HG02610 (cell line): ENCODE measurements around the gene OR1C1.
"Not testable (repeated sequence)": the region's sequence is repeated elsewhere in the genome, so short reads cannot be mapped to it uniquely, and the experiment has no call there.

Experiments
- ATAC-seq: cut with Tn5 transposase; IDR thresholded peaks from one replicate; pipeline ENCODE4 v1.9.1; 2021; ENCODE audit warnings: mild to moderate bottlenecking, moderate library complexity; ENCODE audit not compliant: unreplicated experiment

Gene OR1C1

DNA sequence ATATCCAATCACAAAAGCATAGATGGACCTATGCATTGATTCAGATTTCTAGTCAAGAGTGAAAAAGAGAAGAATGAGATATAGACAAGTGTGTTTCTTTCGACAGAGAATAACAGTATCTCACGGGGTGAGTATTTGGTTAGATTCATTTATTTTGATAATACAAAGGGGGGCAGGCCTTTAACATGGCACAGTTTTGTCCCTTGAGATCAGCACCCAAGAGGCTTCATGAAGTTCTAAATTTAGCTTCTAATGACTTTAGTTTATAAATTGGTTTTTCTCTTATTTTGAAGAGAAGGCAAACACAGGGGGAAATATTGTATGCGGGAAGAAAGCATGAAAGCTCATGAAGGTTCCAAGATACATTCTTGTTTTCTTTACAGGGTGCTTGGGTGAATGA is at the start of gene OR1C1:
Gene OR1C1 (minus strand): TSS at position 101 of the 400 bp plus-strand sequence. CDS start 2,150 bp downstream, outside the sequence.
- no peak for ATAC-seq

- ATAC-seq = no peak
Observed at GRCh38 chr1:247797518-247797917, 37.2 kb upstream of the OR1C1 start.

GRCh38 chr1:247769603-247770002 is 9.2 kb upstream of the OR1C1 start:
- ATAC-seq = no peak

DNA sequence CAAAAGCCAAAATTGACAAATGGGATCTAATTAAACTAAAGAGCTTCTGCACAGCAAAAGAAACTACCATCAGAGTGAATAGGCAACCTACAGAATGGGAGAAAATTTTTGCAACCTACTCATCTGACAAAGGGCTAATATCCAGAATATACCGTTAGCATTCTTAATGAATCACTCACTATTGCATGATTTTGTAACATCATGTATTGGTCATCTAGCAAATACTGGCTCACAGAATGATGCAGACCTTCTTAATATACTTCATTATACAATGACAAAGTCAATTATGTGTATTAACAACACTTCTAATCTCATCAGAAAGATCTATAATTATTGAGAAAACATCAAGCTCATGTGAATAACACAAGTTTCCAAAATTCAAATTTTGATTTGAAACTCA is 6.0 kb downstream of the OR1C1 start:
- ATAC-seq = not testable (repeated sequence)

- no peak for ATAC-seq
Observed at GRCh38 chr1:247749870-247750269, 10.5 kb downstream of the OR1C1 start.

- ATAC-seq = no peak
Observed at GRCh38 chr1:247748041-247748440, 12.3 kb downstream of the OR1C1 start, which contains the start of gene OR14A2. OR14A2 (minus strand) TSS chr1:247748141.

DNA sequence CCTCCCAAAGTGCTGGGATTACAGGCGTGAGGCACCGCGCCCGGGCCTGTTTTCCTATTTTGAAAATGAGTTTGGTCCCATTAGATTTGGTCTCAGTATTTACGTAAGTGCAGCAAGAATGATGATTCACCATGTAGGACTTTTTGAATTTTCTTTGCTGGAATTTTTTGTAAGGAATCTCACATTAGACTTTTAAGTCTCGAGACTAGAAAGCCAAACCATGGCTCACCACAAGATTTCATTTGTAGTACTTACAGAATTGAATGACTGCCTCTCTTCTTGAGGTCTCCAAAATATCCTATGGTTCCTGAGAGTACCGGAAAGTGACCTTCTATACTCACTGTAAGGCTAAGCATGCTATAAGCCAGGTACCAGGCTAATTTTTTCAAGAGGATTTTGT is 12.7 kb downstream of the OR1C1 start:
- no peak for ATAC-seq

DNA sequence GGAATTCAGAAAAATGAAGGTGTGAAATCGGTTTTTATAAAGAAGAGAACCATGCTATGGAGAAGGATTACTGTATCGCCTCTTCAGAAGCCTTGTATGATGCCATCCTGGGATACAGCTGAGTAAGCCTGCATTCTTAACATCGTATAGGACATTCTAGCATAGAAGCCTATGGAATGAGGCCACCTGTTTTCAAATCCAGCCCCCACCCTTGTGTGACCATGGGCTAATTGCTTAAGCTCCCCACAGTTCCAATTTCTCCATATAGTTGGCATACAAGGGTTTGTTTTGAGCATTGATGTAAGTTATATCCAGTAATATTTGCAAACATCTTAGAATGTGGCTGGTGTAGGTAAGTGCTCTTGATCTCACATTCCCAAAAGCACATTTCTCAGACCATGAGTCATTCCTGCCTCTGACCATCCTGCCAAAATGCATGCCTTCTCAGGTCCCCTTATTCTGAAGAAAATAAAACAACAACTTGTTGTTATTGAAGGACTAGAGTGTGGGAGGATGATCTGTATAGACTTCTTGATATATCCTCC is 13.9 kb downstream of the OR1C1 start:
- ATAC-seq = no peak

GRCh38 chr1:247742215-247742760 is 18.1 kb downstream of the OR1C1 start:
- not testable (repeated sequence) for ATAC-seq

DNA sequence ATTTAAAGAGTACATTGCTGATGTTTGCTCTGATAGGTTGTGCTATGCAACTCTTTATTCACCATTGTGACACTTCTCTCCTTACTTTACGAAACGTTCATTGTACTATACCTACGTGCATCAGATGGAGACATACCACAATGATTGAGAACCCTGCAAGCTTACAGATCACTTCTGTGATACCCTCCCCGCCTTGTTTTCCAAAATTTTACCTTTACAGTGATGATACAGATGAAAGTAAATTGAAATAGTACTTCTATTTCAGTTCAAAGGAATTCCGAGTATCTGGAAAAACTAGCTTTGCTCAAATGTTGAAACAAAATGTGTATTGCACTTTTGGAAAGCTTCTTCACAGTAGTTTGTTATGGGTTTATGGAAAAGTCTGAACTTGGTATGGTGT is 18.6 kb downstream of the OR1C1 start:
- ATAC-seq = no peak

GRCh38 chr1:247740721-247741120 is 19.6 kb downstream of the OR1C1 start:
- no peak for ATAC-seq

- ATAC-seq = no peak
Observed at GRCh38 chr1:247738315-247738714, 22.0 kb downstream of the OR1C1 start, which contains the start of gene OR14K1. OR14K1 (plus strand) TSS chr1:247738615; CDS start chr1:247738615, 0 bp downstream.

GRCh38 chr1:247721222-247721621 is 39.1 kb downstream of the OR1C1 start:
- no peak for ATAC-seq

DNA sequence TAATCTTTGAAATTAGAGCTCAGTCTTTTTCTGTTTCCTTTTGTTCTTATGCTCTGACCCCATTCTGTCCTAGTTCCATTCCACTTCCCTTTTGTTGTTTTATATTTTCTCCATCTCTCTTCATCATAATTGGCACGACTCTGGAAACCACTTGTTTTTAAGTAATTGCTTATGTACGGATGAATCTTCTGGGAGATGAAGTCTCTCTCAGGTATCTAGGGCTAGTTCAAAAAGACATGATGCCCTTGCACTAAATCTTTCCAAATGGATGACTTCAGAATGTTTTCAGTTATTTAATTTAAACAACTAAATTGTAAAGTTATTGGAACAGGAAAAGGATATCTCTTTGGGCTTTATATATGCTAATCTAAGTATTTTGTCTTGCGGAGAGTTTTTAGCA is 43.8 kb downstream of the OR1C1 start, which contains the start of gene OR6F1:
Gene OR6F1 (minus strand): TSS at position 101 of the 400 bp plus-strand sequence. CDS start 3,891 bp downstream, outside the sequence.
- no peak for ATAC-seq

GRCh38 chr1:247713753-247714152 is 46.6 kb downstream of the OR1C1 start:
- ATAC-seq = no peak

DNA sequence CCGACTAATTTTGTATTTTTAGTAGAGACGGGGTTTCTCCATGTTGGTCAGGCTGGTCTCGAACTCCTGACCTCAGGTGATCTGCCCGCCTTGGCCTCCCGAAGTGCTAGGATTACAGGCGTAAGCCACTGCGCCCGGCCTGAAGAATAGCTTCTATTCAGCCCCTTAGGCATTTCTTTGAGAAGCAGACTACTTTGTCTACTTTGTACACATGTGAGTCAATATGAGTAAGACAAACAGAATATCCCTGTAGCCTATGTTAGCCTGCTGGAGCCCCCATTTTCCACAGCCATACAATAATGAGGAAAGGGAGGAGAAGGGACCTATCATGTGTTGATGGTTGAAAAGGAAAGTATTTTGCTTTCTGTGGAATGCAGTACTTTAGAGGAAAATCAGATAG is 49.7 kb downstream of the OR1C1 start:
- not testable (repeated sequence) for ATAC-seq
